NCI-H526 (cell line): Measurements from ENCODE around the gene TNFSF13B.

Experiments used
- DNase-seq, 2 experiments: peaks; one replicate each; lab custom pipeline; 2025; lab: John Stamatoyannopoulos, UW

The TNFSF13B gene

DNA sequence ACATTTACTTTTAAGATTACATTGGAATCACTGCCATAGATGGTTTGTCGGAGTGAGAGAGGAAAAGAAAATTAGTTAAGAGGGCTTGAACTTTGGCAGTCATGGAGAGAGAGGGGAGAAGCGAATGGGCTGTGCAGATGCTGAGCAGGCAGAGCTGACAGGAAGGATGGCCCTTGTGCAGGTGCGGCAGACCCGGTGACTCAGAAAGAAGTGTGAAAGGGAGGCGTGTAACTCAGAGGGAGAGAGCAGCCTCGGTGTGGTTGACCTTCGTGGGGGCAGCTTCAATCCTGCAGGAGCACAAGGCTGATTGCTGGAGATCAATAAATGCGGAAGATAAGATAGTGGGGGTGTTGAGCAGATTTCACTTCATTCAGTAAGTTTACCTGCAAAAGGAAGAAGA is 76.9 kb downstream of the TNFSF13B start:
- DNase-seq, result no peak

DNA sequence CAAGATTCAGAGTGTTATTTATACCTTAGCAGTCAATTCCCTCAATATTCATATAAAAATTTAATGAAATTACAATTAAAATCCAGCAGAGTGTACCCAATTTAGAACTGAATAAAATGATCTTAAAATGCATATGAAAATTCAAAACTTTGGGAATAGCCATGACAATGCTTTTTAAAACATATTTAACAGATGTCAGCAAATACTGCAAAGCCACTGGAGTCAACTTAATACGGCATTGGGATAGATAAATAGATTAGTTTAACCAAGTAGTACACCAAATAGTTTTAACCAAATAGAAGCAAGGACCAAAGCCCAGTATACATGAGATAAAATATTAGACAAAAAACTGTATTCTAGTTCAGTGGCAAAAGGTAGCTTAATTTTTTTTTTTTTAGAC is 79.8 kb downstream of the TNFSF13B start:
- DNase-seq, result no peak

DNA sequence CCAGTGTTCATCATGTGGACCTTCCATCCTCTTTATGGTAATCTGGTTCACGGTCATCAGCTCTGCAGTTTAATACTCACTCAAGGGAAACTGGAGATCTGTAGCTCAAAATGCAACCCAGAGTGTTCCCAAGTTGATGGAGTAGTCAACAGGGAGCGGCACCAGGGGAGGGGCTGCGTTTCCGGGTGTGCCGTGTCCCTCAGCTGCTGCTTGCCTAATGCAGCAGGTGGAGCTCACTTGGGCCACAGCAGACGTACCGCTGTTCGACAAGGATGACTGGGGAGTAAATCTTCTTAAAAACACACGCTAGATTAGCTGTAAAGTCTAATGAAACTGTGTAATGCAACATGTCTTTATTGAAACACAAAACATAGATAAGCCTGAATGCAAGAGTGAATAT is 81.1 kb downstream of the TNFSF13B start:
- DNase-seq, result peak in 1 of 2 experiments; percentile 40

DNA sequence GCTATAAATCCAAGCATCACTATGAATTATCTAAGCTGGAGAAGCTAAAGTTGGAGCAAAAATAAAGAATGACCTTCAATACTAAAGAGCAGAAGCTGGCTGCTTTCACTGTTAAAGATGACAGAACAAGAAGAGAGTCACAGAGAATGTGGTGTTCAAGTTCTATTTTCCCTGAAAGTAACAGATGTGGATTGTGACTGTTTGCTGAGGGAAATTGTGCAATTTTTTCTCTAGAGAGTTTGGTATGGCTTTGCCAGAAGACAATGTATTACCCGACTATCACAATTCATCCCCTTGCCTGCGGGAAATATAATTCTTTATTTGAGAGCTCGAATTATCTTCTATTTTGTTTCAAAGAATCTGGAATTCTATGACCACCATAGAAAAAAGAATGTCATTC is 83.1 kb downstream of the TNFSF13B start:
- DNase-seq, result no peak

DNA sequence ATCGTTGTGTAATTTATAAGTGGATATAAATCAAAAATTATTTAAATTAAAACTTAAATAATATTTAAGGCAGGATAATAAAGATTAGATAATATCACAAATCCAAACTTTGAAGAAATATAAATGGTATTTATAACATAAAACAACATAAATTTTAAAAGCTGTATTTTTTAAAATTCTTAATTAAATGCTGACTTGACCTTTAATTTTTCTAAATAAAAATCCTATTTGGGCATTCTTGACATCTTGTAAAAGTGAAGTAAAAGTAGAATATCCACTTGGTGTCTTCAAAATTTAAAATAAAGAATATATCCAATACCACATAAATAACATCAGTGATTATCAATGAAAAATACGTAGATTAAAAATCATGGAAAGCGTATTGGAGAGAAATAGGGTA is 87.7 kb downstream of the TNFSF13B start:
- DNase-seq, result no peak
